AG04450 (cell line): ENCODE measurements around the gene SDR42E2. TPM values are rescaled to one million over a fixed set of nuclear protein-coding genes. Genes with fewer than 3 reads are reported as not detected.

Source experiments
- CTCF ChIA-PET: fragments of 300-600, 350-600 bp; formaldehyde crosslinking; extraction: SDS; loops from one replicate; lab custom pipeline; 2022; ENCODE audit warnings: antibody characterized with exemption, inconsistent platforms; lab: Charles Lee
- POLR2A ChIA-PET: fragments of 350-600 bp; formaldehyde crosslinking; extraction: SDS; loops from one replicate; lab custom pipeline; 2021; ENCODE audit warnings: antibody characterized with exemption, inconsistent platforms; lab: Yijun Ruan, JAX
- DNase-seq: peaks from one replicate; pipeline ENCODE4 v3.0.0-alpha.2; 2011; ENCODE audit warnings: low read depth, low spot score
- H3K27ac ChIP-seq: one replicate; pipeline ENCODE4 v1.5.1; 2012; ENCODE audit warnings: low read depth, low read length, control low read depth
- H3K27me3 ChIP-seq: one replicate; pipeline ENCODE4 v1.6.0; 2012; ENCODE audit warnings: low read length; ENCODE audit not compliant: control insufficient read depth, insufficient read depth
- H3K4me3 ChIP-seq: 2 replicates; pipeline ENCODE4 v1.5.1; 2011; ENCODE audit warnings: mild to moderate bottlenecking, low read depth, low read length, control low read depth
- H3K9me3 ChIP-seq: 2 replicates; pipeline ENCODE4 v1.5.1; 2012; ENCODE audit warnings: low read length; ENCODE audit not compliant: control insufficient read depth, insufficient read depth
- CTCF ChIP-seq: IDR thresholded peaks from 2 replicates; pipeline ENCODE4 v1.5.1; 2011; ENCODE audit warnings: low read depth, low read length, control low read depth, inconsistent platforms
- polyA plus RNA-seq: library from polyadenylated mRNA; depleted of rRNA; stranded (reverse); fragments of >200 nt; gene quantifications from 2 replicates; pipeline ENCODE4 v1.2.3, GENCODE V29; 2011

The SDR42E2 gene
- polyA plus RNA-seq, 1 experiment, result not detected

GRCh38 chr16:22229889-22230288, 67.6 kb downstream of the SDR42E2 start:
- CTCF ChIA-PET, result no interaction called here
- no peak for TF ChIP-seq CTCF
- Histone ChIP-seq H3K27ac (no peak overlapping the region), H3K9me3 (no peaks in the 10 kb centered on the region), H3K27me3 (no peaks in the 10 kb centered on the region), H3K4me3 (no peak overlapping the region)
- DNase-seq, result no peak
- POLR2A ChIA-PET, result no interaction called here

GRCh38 chr16:22232277-22233036, 70.2 kb downstream of the SDR42E2 start:
- no peak for DNase-seq
- Histone ChIP-seq H3K27me3 (no peaks in the 10 kb centered on the region), H3K27ac (peak overlapping the region; percentile 11), H3K4me3 (no peak overlapping the region), H3K9me3 (no peaks in the 10 kb centered on the region)
- ChIA-PET POLR2A (no interaction called here), CTCF (no interaction called here)
- no peak for TF ChIP-seq CTCF

GRCh38 chr16:22233037-22233372, 70.7 kb downstream of the SDR42E2 start:
- no peak for DNase-seq
- no peaks in the 10 kb centered on the region for H3K27me3 ChIP-seq
- TF ChIP-seq CTCF, result no peak
- ChIA-PET POLR2A (no interaction called here), CTCF (no interaction called here)
- H3K4me3 ChIP-seq, result no peak overlapping the region
- H3K27ac ChIP-seq, result peak overlapping the region; percentile 11
- no peaks in the 10 kb centered on the region for H3K9me3 ChIP-seq

GRCh38 chr16:22235839-22236745, 73.8 kb downstream of the SDR42E2 start:
- POLR2A ChIA-PET, result interaction anchor here (0.7 kb wide), 2 partner anchors 10 to 22 kb away, joined by 4 to 6 read pairs; no protein-coding TSS in a partner anchor
- no peak for DNase-seq
- H3K27me3 ChIP-seq, result no peaks in the 10 kb centered on the region
- no peak for TF ChIP-seq CTCF
- H3K27ac ChIP-seq, result no peak overlapping the region
- no peaks in the 10 kb centered on the region for H3K9me3 ChIP-seq
- no peak overlapping the region for H3K4me3 ChIP-seq
- CTCF ChIA-PET, result no interaction called here
